ENCODE measurements around the gene ACVR2A. TPM values are rescaled to one million over a fixed set of nuclear protein-coding genes. Genes with fewer than 3 reads are reported as not detected.
A peak's percentile ranks its signal among the peaks of the same experiment; 100 is the strongest.

Gene ACVR2A
- total RNA-seq, 1 donor from 2014 or later, result 19.0 TPM

DNA sequence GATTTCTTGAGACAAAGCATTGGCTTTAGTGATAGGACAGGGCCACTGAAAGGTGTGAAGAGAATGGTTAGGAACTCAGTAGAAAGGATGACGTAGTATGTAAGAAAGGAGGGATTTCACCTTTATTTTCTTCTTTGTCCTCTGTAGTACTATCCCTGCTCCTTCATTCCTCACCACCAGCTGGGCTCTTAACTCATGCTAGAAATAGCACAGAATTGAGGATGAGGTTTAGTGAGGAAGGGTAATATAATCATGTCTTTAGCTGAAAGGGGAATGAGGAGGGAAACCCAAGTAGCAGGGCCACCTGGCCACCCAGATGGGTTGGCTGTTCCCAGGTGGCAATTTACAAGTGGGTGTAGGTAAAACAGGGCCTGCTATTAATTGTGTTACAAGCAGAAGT, 15.2 kb downstream of the ACVR2A start:
- Histone ChIP-seq H3K36me3 (no peaks in the 10 kb centered on the region), H3K4me3 (no peak overlapping the region), H3K27me3 (no peaks in the 10 kb centered on the region), H3K9me3 (no peaks in the 10 kb centered on the region), H3K27ac (no peak overlapping the region), H3K4me1 (peaks cover 4% of the 10 kb centered on the region)
- intact Hi-C loops (cut with DNase I), result no loop called here
- ATAC-seq (no peak), DNase-seq (no peak)
- TF ChIP-seq, protein P1, sequence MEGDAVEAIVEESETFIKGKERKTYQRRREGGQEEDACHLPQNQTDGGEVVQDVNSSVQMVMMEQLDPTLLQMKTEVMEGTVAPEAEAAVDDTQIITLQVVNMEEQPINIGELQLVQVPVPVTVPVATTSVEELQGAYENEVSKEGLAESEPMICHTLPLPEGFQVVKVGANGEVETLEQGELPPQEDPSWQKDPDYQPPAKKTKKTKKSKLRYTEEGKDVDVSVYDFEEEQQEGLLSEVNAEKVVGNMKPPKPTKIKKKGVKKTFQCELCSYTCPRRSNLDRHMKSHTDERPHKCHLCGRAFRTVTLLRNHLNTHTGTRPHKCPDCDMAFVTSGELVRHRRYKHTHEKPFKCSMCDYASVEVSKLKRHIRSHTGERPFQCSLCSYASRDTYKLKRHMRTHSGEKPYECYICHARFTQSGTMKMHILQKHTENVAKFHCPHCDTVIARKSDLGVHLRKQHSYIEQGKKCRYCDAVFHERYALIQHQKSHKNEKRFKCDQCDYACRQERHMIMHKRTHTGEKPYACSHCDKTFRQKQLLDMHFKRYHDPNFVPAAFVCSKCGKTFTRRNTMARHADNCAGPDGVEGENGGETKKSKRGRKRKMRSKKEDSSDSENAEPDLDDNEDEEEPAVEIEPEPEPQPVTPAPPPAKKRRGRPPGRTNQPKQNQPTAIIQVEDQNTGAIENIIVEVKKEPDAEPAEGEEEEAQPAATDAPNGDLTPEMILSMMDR (IDR thresholded peaks at IDR 0.05), result no peak

- peaks cover 4% of the 10 kb centered on the region for H3K4me1 ChIP-seq
Measured at GRCh38 chr2:147862859-147863516, 18.2 kb downstream of the ACVR2A start.

DNA sequence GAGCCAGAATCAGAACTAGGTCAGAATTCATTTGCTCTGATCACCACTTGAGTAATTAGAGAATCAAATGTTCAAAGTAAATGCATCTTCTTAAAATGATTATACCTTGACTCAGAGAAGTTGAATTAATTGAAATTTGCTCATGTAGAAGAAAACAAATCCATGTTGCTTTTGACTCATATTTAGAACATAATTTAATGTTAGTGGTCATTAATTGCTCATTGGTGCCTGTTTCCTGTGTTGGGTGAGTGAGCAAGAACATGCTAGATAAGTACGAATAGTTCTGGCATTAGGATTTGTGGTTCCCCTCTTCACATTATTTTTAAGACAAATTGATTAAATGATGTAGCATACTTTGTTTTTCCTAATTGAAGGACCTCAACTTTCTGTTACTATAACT, 19.0 kb downstream of the ACVR2A start:
- Histone ChIP-seq H3K9me3 (no peaks in the 10 kb centered on the region), H3K36me3 (no peaks in the 10 kb centered on the region), H3K4me3 (no peak overlapping the region), H3K27ac (no peak overlapping the region), H3K4me1 (peaks cover 7% of the 10 kb centered on the region), H3K27me3 (no peaks in the 10 kb centered on the region)
- intact Hi-C loops (cut with DNase I), result no loop called here
- ATAC-seq, result no peak
- TF ChIP-seq, protein P1 (IDR thresholded peaks at IDR 0.05), result no peak
- DNase-seq, result no peak

More at GRCh38 chr2:147862859-147863516, 18.2 kb downstream of the ACVR2A start:
- DNase-seq (no peak), ATAC-seq (no peak)
- TF ChIP-seq, protein P1 (IDR thresholded peaks at IDR 0.05), result no peak
- Histone ChIP-seq H3K9me3 (no peaks in the 10 kb centered on the region), H3K27ac (no peak overlapping the region), H3K36me3 (no peaks in the 10 kb centered on the region), H3K4me3 (no peak overlapping the region), H3K27me3 (no peaks in the 10 kb centered on the region)
- intact Hi-C loops (cut with DNase I), result no loop called here

DNA sequence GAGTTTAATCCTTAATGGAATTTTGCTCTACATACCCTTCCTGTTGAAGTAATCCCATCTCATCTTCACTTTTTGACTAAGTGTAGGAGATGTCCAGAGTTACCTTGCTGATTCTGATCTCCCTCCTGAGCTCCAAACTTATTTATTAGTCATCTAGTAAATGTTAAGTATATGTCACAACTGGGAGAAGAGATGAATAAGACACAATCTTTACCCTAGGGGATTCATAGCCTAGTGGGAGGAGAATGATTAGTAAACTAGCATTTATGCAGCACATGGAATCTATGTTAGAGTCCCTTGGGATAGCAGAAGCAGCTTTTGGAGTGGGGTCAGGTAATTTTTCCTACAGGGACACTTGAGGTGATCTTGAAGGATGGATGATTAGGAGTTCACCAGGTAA, 20.7 kb downstream of the ACVR2A start:
- no peaks in the 10 kb centered on the region for H3K36me3 ChIP-seq
- intact Hi-C loops (cut with DNase I), result no loop called here
- H3K4me1 ChIP-seq, result peaks cover 3% of the 10 kb centered on the region
- DNase-seq (no peak), ATAC-seq (no peak)
- no peaks in the 10 kb centered on the region for H3K9me3 ChIP-seq
- H3K27ac ChIP-seq, result no peak overlapping the region
- TF ChIP-seq, protein P1 (IDR thresholded peaks at IDR 0.05), result no peak
- H3K27me3 ChIP-seq, result no peaks in the 10 kb centered on the region
- no peak overlapping the region for H3K4me3 ChIP-seq

DNA sequence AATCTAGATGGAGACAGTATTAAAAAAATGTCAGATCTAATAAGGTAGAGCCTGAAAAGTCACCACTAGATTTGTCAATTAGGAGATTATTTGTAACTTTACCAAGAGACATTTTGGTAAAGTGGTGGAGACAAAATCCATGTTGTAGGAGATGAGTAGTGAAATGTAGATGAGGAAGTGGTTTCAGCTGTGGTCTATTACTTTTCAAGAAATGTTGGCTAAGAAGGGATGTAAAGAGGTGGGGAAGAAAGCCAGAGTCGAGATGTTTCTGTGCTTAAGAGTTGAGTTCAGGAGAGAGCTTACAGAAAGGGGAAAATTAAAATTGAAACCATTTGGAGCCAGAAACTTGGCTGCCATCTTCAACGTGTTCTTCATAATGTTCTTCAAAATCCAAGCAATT, 22.2 kb downstream of the ACVR2A start:
- H3K9me3 ChIP-seq, result no peaks in the 10 kb centered on the region
- H3K4me3 ChIP-seq, result no peak overlapping the region
- no peaks in the 10 kb centered on the region for H3K36me3 ChIP-seq
- no peak overlapping the region for H3K27ac ChIP-seq
- H3K4me1 ChIP-seq, result peaks cover 3% of the 10 kb centered on the region
- intact Hi-C loops (cut with DNase I), result no loop called here
- DNase-seq, result no peak
- TF ChIP-seq, protein P1 (IDR thresholded peaks at IDR 0.05), result no peak
- no peaks in the 10 kb centered on the region for H3K27me3 ChIP-seq
- peak; percentile 53 for ATAC-seq

DNA sequence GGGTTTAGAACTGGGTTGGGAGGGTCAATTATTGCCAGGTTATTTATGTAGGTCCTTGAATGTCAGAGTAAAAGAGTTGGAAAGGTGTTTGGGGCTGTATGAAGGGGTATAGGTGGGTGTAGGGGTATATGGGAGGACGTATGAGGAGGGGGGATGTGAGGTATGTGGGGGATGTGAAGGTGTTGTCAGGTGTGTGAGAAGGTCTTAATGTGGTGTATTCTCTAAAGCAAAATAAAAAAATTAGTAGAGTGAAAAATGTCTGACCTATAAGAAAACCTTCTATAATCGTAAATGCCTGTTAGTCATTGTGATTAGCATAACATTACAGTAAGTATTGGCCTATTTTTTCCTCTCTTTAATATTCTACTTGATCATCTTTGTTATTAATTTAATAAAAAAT, 25.1 kb downstream of the ACVR2A start:
- peaks cover 3% of the 10 kb centered on the region for H3K4me1 ChIP-seq
- H3K27ac ChIP-seq, result no peak overlapping the region
- intact Hi-C loops (cut with DNase I), result no loop called here
- TF ChIP-seq, protein P1 (IDR thresholded peaks at IDR 0.05), result no peak
- no peaks in the 10 kb centered on the region for H3K36me3 ChIP-seq
- H3K9me3 ChIP-seq, result no peaks in the 10 kb centered on the region
- H3K27me3 ChIP-seq, result no peaks in the 10 kb centered on the region
- no peak overlapping the region for H3K4me3 ChIP-seq
- ATAC-seq (no peak), DNase-seq (no peak)
